ENCODE results near the gene C14orf93.

DNA sequence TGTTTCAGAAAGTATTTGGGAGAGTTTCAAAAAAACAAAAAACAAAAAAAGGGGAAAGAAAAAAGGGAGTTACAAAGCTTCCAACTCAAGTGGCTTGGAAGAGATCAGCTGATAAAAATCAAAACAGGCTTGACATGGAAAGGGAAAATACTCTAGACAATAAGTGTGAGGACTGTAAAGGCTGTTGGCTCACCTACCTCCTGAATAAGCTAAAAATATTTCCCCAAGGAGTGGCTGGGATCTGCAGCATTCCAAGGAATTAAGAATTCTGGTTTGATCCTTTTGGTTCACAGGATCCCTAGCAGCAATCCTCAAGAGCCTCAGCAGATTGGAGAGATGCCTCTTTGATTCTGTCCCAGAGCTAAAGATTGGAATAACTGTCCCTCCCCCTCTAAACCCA, 16.4 kb downstream of the C14orf93 start:
- TF ChIP-seq ELF4 (IDR thresholded peaks at IDR 0.05) (no peak), NFRKB (IDR thresholded peaks at IDR 0.05) (no peak), BHLHE40 (IDR thresholded peaks at IDR 0.05; ENCODE audit: borderline replicate concordance) (no peak)
- TF ChIP-seq, protein P1, sequence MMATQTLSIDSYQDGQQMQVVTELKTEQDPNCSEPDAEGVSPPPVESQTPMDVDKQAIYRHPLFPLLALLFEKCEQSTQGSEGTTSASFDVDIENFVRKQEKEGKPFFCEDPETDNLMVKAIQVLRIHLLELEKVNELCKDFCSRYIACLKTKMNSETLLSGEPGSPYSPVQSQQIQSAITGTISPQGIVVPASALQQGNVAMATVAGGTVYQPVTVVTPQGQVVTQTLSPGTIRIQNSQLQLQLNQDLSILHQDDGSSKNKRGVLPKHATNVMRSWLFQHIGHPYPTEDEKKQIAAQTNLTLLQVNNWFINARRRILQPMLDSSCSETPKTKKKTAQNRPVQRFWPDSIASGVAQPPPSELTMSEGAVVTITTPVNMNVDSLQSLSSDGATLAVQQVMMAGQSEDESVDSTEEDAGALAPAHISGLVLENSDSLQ (IDR thresholded peaks at IDR 0.05): no peak
